GM13977 (cell line): Measurements from ENCODE around the gene CA7.

Experiments
- DNase-seq: peaks from one replicate; pipeline ENCODE4 v3.0.0; 2012; ENCODE audit warnings: low spot score
- in situ Hi-C: fragments of 300-500 bp; cut with MboI; formaldehyde crosslinking; loops from one replicate; pipeline ENCODE4 v1.12.0; 2022; ENCODE audit warnings: low sequenced_read_pairs, low pct_unique_long_range_greater_than_20kb, mixed read lengths, inconsistent platforms; ENCODE audit not compliant: unreplicated experiment
- TF ChIP-seq, protein P1 (sequence below): IDR thresholded peaks from 2 replicates; pipeline ENCODE4 v1.5.1; 2012; ENCODE audit warnings: mild to moderate bottlenecking, control low read depth; ENCODE audit not compliant: insufficient read depth; ENCODE audit errors: extremely low read depth, missing control alignments

Gene CA7

DNA sequence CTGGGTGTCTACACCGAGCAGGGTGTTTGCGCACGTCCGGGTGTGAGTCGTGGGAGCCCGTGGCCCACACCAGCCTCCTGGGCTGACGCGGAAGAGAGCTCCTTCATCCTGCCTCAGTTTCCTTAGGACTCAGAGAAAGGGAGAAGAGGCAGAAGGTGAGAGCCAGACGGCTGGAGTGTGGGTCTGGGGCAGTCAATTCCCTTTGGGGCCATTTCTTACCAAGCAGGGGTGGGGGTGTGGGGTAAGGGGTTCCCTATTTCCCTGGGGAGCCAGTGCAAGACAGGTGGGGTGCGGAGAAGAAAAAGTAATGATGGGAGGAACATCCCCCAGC lies 831 bp downstream of the CA7 start:
- TF ChIP-seq, protein P1, sequence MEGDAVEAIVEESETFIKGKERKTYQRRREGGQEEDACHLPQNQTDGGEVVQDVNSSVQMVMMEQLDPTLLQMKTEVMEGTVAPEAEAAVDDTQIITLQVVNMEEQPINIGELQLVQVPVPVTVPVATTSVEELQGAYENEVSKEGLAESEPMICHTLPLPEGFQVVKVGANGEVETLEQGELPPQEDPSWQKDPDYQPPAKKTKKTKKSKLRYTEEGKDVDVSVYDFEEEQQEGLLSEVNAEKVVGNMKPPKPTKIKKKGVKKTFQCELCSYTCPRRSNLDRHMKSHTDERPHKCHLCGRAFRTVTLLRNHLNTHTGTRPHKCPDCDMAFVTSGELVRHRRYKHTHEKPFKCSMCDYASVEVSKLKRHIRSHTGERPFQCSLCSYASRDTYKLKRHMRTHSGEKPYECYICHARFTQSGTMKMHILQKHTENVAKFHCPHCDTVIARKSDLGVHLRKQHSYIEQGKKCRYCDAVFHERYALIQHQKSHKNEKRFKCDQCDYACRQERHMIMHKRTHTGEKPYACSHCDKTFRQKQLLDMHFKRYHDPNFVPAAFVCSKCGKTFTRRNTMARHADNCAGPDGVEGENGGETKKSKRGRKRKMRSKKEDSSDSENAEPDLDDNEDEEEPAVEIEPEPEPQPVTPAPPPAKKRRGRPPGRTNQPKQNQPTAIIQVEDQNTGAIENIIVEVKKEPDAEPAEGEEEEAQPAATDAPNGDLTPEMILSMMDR: no peak
- no peak for DNase-seq
- in situ Hi-C loops: no loop called here

DNA sequence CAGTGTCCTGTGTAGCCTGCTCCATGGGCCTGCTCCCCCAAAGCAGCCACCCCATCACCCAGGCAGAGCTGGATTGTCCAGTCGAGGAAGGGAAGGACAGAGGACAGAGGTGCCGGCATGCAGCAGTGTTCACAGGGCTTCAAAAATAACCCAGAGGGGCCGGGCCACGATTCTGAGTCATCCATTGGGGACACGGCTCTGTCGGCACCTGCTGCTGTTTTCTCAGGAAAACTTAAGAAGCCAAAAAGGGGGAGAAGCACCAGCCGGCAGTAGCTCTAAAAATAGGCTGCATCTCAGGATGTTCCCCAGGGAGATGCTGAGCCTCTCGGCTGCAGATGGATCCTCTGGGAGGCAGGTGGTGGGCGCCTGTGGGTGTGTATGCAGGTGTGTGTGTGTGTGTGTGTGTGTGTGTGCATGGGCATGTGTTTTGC lies 1.6 kb downstream of the CA7 start:
- TF ChIP-seq, protein P1: no peak
- no peak for DNase-seq
- in situ Hi-C loops: no loop called here

DNA sequence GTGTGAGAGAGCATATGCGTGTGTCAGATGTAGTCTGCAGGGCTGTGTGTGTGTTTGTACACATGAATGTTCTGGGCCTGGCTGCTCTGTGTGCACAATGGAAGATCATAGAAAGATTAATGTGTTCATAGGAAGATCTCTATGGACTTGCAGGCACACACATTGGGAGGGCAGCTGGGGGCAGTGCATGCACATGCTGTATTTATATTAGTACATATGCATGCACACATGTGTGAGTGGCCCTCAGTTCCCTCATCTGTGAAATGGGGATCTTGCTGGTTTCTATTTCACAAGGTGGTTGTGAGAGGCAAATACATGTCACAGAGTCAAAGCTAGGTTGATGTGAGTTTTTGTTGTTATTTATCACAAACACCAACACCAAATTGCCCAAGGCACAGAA lies 2.1 kb downstream of the CA7 start:
- no peak for DNase-seq
- TF ChIP-seq, protein P1: no peak
- in situ Hi-C loops: no loop called here

DNA sequence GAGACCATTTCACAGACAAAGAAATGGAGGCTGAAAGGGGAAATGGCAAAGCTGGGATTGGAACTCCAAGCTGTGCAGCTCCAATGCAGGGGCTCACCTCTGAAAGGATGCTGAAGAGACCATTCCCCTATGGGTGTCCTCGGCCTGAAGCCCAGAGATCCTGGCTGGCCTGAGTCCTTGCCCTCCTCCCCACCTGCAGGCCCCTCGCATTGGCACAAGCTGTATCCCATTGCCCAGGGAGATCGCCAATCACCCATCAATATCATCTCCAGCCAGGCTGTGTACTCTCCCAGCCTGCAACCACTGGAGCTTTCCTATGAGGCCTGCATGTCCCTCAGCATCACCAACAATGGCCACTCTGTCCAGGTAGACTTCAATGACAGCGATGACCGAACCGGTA lies 2.6 kb downstream of the CA7 start:
- TF ChIP-seq, protein P1: no peak
- no peak for DNase-seq
- in situ Hi-C loops: no loop called here

DNA sequence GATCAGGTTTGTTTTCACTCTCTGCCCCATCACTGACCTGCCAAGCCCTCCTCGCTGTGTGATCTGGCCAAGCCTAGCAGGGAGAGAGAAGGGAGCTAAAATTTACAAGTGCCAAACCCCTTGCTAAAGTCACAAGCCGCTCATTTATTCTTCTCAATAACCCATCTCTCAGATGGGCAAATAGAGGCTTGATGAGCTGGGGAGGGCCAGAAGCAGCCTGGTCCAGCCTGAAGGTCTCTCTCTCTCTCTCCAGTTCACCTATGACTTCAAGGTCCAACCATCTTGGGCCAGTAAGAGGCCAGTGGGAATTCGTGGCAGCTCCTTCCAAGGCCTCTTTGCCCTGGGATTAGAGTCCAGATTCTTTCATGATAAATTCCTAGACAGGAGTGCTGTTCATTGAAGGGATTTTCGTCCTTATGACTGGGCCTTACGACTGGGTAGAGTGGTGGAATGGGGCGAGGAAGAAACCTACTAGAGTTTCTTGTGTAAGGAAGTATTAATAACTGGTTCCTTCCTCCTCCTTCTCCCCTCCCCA lies 3.4 kb downstream of the CA7 start:
- TF ChIP-seq, protein P1: no peak
- no peak for DNase-seq

DNA sequence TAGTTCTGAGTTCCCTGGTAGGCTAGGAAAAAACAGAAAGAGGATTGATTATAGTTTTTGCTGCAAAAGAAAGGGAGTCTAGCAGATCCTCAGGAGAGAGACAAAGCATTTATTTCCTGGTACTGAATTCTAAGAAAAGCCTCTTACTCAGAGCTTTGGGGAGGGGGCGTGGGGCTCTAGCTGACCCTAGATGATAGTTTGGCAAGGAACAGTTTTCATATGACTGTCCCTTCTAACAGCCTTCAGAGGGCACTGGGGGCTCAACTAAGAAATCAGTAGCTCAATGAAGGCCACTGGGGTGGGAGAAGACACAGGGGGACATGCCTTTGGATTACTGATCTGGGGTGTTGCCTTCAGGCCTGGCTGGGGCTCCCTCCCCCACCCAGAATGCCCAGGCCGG lies 4.0 kb downstream of the CA7 start:
- DNase-seq: no peak
- in situ Hi-C loops: no loop called here
- TF ChIP-seq, protein P1: no peak

More for the DNA sequence above, 3.4 kb downstream of the CA7 start:
- in situ Hi-C loops: no loop called here

DNA sequence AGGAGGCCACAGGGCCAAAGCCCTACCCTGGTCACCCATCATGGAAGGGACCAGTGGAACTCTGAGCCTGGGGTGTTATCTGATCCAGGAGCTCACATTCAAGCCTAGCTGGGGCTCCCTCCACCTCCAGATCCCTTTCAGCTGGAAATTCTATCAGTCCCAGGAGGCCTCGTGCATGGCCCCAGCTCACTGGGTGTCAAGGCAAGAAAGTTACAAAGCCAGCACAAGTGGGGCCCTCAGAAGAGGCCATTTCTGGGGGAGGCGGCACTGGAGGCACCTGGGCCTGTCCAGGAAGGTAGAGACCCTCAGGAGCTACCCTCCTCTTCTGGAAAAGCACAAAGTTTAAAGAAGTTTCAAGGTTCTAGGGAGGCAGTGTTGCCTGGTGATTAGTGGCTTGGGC lies 4.8 kb downstream of the CA7 start:
- TF ChIP-seq, protein P1: no peak
- no peak for DNase-seq
- in situ Hi-C loops: no loop called here
